ENCODE data around the gene PIAS4.

Gene PIAS4

DNA sequence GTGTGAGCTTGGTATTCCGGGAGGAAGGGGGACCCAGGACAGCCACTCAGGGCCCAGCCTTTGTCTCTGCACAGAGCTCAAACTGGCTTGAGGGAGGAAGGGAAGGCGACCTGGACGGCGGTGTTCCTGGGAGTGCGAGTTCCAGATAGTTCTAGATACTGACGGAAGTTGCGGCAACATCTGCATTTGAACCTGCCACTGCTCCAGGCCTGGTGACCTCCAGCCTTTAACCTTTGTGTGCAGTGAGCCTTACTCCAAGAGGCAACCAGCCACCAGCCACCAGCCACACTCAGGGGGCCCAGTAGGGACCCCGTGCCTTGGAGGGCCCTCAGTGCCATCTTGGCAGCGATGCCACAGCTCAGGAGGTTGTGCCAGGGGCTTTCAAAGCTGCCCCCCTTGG, 74.6 kb downstream of the PIAS4 start:
- DNase-seq, result no peak

- DNase-seq, result no peak
Observed at GRCh38 chr19:4083677-4084546, 76.4 kb downstream of the PIAS4 start.

DNA sequence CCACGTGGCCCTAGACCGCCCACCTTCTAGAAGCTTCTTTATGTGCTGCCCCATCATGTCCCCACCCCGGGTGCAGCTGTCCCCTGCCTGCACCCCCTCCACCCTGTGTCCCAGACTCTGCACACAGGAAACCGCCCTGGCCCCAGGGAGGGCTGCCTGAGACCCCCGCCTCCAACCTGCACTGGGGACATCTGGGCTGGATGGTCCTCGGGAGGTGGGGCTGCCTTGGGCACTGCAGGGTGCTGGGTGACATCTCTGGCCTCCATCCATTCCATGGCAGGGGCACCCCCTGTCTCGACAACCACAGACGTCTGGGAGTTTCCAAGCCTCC, 77.0 kb downstream of the PIAS4 start:
- no peak for DNase-seq

GRCh38 chr19:4086411-4086867, 78.9 kb downstream of the PIAS4 start:
- no peak for DNase-seq

DNA sequence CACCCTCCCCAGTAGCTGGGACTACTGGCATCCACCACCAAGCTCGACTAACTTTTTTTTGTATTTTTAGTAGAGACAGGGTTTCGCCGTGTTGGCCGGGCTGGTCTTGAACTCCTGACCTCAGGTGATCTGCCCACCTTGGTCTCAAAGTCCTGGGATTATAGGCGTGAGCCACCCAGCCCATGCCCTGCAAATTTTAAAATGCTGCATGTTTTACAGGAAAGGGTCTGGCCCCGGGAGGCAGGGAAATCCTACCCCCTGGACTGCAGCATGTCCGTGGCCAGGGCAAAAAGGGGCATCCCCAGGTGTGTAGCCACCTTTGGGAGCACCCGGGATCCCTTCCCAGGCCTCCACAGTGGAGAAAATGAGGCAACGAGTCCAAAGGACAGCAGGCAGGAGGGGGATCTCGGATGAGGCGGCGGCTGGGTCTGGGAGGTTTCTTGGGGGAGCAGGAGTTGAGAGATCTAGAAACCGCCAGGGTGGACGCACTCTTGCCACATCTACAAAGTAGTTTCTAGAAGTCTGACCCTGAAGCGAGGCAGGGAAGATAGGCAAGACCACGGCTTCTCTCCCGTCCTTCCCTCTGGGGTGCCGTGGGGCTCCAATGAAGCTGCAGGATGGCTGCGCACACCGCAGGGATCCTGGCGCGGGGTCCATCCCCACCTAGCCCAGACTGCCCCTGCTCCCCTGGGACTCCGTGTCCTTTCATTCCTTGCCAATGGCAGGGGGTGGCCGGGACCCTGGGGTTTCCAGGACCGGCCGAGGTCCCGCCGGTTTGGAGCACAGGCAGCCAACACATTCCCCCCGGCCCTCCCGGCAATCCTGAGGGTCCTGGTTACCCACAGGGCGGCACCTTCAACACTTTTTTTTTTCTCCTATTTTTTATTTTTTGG, 80.5 kb downstream of the PIAS4 start:
- DNase-seq, result no peak

DNA sequence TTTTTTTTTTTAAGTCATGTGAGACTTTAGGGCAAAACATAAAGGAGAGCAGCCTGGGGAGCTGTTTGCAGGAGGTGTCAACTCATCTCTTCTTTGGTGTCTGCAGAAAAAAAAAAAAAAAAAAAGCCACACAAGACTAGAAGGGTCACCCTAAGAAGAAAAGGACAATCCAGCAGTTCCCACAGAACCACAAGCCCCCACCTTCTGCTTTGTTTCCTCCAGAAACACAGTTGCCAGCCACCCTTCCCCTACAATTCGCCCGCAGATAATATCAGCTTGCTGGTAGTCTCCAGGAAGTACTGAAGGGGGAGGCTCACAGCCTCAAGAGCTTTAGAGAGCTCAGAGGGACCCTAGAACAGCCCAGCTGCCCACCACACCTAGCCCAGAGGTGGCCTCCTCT, 81.4 kb downstream of the PIAS4 start:
- DNase-seq, result no peak
